Left lung (tissue), 10 donors: ENCODE measurements around the gene CEP170. TPM values are rescaled to one million over a fixed set of nuclear protein-coding genes. Genes with fewer than 3 reads are reported as not detected.

Source experiments
- ATAC-seq: fragments of 200-7000 bp; cut with Tn5 transposase; one replicate; pipeline ENCODE4 v1.9.1; 2020; ENCODE audit warnings: moderate library complexity
- DNase-seq, 4 donors: peaks; one replicate each; pipeline ENCODE4 v3.0.0-alpha.2; 2013 to 2020
- H3K27ac ChIP-seq, 2 donors: fragments of 200-600 bp; sonication (generic) in 1 of 2; one replicate each; pipeline versions ENCODE4 v1.5.0 to v1.8.0; 2020 to 2021
- H3K27me3 ChIP-seq, 2 donors: fragments of 200-600 bp; sonication (generic) in 1 of 2; one replicate each; pipeline versions ENCODE4 v1.5.0 to v1.8.0; 2020 to 2021
- H3K36me3 ChIP-seq, 2 donors: fragments of 200-600 bp; sonication (generic) in 1 of 2; one replicate each; pipeline versions ENCODE4 v1.5.0 to v1.8.0; 2020 to 2021
- H3K4me1 ChIP-seq, 2 donors: fragments of 200-600 bp; one replicate each; pipeline ENCODE4 v1.8.0; 2021
- H3K4me3 ChIP-seq, 2 donors: fragments of 200-600 bp; sonication (generic) in 1 of 2; one replicate each; pipeline versions ENCODE4 v1.5.0 to v1.8.0; 2020 to 2021; ENCODE audit warnings: mild to moderate bottlenecking in 1 of 2
- H3K9me3 ChIP-seq, 2 donors: fragments of 200-600 bp; sonication (generic) in 1 of 2; one replicate each; pipeline versions ENCODE4 v1.5.0 to v1.8.0; 2020 to 2021
- CTCF ChIP-seq, 2 donors: fragments of 200-600 bp; sonication (generic) in 1 of 2; IDR thresholded peaks; one replicate each; pipeline versions ENCODE4 v1.5.0 to v1.8.0; 2021; ENCODE audit warnings: antibody characterized with exemption in 2 of 2
- intact Hi-C, 2 donors: fragments of 100-400 bp; cut with DNase I; formaldehyde crosslinking; loops; one replicate each; pipeline versions ENCODE4 v1.11.2 to v1.14.2; 2022
- polyA plus RNA-seq, 6 donors: library from polyadenylated mRNA; unstranded; fragments of 120-200 nt; gene quantifications; one replicate each; pipeline ENCODE4 v1.2.1, GENCODE V29; 2013; ENCODE audit not compliant: insufficient read length in 6 of 6
- total RNA-seq, 2 donors: library from RNA; stranded (reverse); fragmentation: NEBNext Ultra II Directional; extraction: Animal tissue kit (Norgen Biotek cat#: 25700); gene quantifications; one replicate each; pipeline ENCODE4 v1.2.1, GENCODE V29; 2021
- donor health status: DM: no; HTN: yes; CAD: no.
- donor health status: DM: no; HTN: no; CAD: no.

The CEP170 gene
- total and polyA plus RNA-seq, 8 donors: 60.8 to 111 (median 74.2) TPM

GRCh38 chr1:243256590-243256989 is 1.5 kb upstream of the CEP170 start:
- no peaks in the 10 kb centered on the region for H3K9me3 ChIP-seq
- DNase-seq (no peak), ATAC-seq (no peak)
- H3K27ac ChIP-seq: peak overlapping the region; percentile 96 to 99
- no peaks in the 10 kb centered on the region for H3K27me3 ChIP-seq
- intact Hi-C loops: no loop called here
- H3K36me3 ChIP-seq: no peaks in the 10 kb centered on the region
- H3K4me1 ChIP-seq: peaks cover 4 to 64% of the 10 kb centered on the region in 2 donors
- TF ChIP-seq CTCF (IDR thresholded peaks at IDR 0.05): no peak
- H3K4me3 ChIP-seq: peak overlapping the region; percentile 76 to 86

- ATAC-seq (peak; percentile 91), DNase-seq (peak; percentile 96 to 100 (median 99))
- no peaks in the 10 kb centered on the region for H3K27me3 ChIP-seq
- no peaks in the 10 kb centered on the region for H3K36me3 ChIP-seq
- H3K9me3 ChIP-seq: no peaks in the 10 kb centered on the region
- no peak for TF ChIP-seq CTCF (IDR thresholded peaks at IDR 0.05)
- peak within 1 kb of the TSS; percentile 76 to 86 for H3K4me3 ChIP-seq
- intact Hi-C loops: no loop called here
- H3K27ac ChIP-seq: peak within 1 kb of the TSS; percentile 99
- H3K4me1 ChIP-seq: peaks cover 4 to 66% of the 10 kb centered on the region in 2 donors
Observed at GRCh38 chr1:243255791-243256512, 871 bp upstream of the CEP170 start, which contains the start of gene SDCCAG8. Gene SDCCAG8 (plus strand): TSS chr1:243256041. CDS start chr1:243256174, 133 bp downstream.

DNA sequence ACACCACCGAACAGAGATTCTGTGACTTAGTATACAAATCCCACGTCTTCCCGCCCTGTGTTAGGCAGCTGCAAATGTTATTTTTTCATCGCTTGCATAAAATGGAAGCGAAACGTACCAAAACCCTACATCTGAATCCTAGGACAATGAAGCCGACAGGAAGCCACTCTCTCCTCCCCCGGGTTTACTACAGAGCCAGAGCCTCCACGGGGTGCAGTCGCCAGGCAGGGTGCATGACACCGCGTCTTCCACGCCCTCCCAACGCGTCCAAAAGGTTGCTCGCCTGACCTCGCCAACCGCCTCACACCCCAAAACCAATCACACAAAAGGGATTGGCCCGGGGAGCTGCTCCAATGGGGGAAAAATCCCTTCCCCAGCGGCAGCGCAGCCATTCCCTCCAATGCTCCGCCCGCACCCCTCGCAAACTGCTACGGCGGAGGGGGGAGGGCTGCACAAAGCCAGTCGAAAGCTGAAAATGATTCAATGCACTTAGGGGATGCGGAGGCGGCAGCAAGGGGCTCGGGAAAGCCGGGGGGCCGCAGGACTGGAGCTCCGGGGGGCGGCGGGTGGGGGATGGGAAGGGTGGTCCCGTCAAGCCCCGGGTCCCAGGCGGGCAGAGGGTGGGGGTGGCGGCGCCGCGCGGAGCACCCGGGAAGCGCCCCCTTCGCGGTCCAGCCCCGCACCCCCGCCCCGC is 701 bp downstream of the CEP170 start:
- ATAC-seq (peak; percentile 18), DNase-seq (peak; percentile 63 to 87 (median 77))
- H3K4me1 ChIP-seq: peaks cover 4 to 59% of the 10 kb centered on the region in 2 donors
- TF ChIP-seq CTCF (IDR thresholded peaks at IDR 0.05): no peak
- H3K27ac ChIP-seq: peak overlapping the region; percentile 99
- no peaks in the 10 kb centered on the region for H3K9me3 ChIP-seq
- intact Hi-C loops: no loop called here
- H3K36me3 ChIP-seq: no peaks in the 10 kb centered on the region
- peak overlapping the region; percentile 76 to 86 for H3K4me3 ChIP-seq
- H3K27me3 ChIP-seq: no peaks in the 10 kb centered on the region

DNA sequence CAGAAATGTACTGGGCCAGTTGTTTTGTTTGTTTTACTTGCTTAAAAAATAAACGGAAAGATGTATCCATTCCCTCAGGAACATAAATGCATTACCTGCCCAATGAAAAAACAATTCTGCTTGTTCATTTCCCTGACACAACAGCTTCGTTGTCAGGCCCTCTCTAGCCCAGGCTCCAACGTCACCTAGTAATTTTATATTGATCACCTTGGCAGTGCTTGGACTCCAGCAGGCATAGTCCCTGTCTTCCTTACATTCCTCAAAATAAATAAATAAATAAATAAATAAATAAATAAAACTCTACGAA is 1.2 kb downstream of the CEP170 start:
- H3K4me1 ChIP-seq: peaks cover 4 to 57% of the 10 kb centered on the region in 2 donors
- peak overlapping the region; percentile 99 for H3K27ac ChIP-seq
- H3K27me3 ChIP-seq: no peaks in the 10 kb centered on the region
- intact Hi-C loops: no loop called here
- H3K4me3 ChIP-seq: peak overlapping the region; percentile 76 to 86
- DNase-seq (no peak), ATAC-seq (no peak)
- no peaks in the 10 kb centered on the region for H3K9me3 ChIP-seq
- no peak for TF ChIP-seq CTCF (IDR thresholded peaks at IDR 0.05)
- H3K36me3 ChIP-seq: no peaks in the 10 kb centered on the region

DNA sequence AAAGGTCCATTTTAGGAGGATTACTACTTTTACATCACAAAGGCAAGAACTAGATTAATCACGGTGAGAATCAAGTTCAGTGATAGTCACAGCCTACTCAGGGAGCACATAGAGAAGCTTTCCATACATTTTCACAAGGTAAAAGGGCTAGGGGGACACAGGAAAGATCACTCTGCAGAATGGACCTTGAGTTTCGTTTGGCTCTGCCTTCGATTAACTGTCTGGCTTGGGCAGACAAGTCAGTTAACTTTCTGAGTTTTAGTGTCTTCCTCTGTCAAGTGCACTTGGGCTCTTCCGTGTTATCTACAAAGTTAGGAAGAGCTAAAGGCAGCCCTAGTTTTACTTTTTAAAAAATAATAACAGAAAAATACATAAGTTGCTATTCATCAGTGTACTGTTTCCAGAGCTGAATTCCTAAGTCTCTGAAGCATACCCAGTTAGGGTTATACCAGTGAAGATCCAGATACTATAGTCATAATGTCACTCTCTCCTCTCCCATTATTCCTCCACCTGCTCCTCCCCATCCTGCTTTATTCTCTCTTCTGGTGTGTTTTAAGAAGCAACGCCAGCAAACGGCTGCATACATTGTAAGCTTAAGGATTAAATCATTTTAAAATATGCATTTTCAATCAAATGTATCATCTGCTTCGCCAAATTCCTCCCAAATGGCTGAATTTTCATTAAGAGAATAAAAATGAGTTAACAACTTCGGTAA is 1.7 kb downstream of the CEP170 start:
- Histone ChIP-seq H3K27me3 (no peaks in the 10 kb centered on the region), H3K4me1 (peaks cover 4 to 54% of the 10 kb centered on the region in 2 donors), H3K36me3 (no peaks in the 10 kb centered on the region), H3K9me3 (no peaks in the 10 kb centered on the region), H3K27ac (peak overlapping the region; percentile 99), H3K4me3 (peak overlapping the region; percentile 76 to 86)
- DNase-seq (no peak), ATAC-seq (no peak)
- intact Hi-C loops: no loop called here
- no peak for TF ChIP-seq CTCF (IDR thresholded peaks at IDR 0.05)
